Astrocyte of the cerebellum (primary cell): ENCODE measurements around the gene STAT1.
A peak's percentile ranks its signal among the peaks of the same experiment; 100 is the strongest.

Experiments used
- DNase-seq: peaks from one replicate; pipeline ENCODE4 v3.0.0-alpha.2; 2011; ENCODE audit warnings: low read depth
- H3K4me3 ChIP-seq: 2 replicates; pipeline ENCODE4 v1.5.1; 2011; ENCODE audit warnings: mild to moderate bottlenecking, low read depth, low read length, moderate library complexity
- in situ Hi-C: cut with HindIII; loops from 2 replicates; pipeline ENCODE4 v1.10.0; 2017; ENCODE audit warnings: low sequenced_read_pairs
- TF ChIP-seq, protein P1 (sequence below): IDR thresholded peaks from 2 replicates; pipeline ENCODE4 v1.5.1; 2012; ENCODE audit warnings: low read length, low read depth, moderate library complexity, mild to moderate bottlenecking; ENCODE audit errors: missing control alignments

The STAT1 gene

DNA sequence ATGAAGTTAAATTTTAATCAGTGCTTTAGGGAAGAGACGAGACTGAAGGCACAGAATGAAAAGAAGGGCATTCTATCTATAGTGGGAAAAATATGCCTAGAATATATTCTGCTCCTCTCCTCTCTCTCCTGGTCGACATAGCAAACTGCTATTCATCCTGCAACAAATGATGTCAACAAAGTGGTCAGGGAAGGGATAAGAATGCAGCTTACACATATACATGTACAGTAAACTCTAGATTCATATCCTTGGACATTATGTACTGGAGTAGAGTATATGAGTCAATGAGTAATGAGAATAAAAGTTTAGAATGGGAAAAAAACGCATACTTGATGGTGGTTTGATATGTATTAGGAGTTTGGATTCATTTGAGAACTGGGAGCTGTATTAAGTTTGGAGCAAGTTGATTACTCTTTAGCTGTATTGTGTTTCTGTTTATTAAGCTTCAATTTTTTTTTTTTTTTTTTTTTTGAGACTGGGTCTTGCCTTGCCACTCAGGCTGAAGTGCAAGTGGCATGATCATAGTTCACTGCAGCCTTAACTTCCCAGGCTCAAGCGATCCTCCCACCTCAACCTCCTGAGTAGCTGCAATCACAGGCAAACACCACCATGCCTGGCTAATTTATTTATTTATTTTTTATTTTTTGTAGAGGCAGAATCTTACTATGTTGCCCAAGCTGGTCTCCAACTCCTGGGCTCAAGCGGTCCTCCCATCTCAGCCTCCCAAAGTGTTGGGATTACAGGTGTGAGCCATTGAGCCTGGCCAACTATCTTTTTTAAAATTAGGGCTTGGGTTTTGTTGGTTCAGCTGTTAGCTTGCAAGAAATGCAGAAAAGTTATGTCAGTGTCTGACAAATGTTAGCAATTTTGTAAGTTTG lies 53.8 kb downstream of the STAT1 start:
- H3K4me3 ChIP-seq = no peak overlapping the region
- DNase-seq = no peak
- TF ChIP-seq, protein P1, sequence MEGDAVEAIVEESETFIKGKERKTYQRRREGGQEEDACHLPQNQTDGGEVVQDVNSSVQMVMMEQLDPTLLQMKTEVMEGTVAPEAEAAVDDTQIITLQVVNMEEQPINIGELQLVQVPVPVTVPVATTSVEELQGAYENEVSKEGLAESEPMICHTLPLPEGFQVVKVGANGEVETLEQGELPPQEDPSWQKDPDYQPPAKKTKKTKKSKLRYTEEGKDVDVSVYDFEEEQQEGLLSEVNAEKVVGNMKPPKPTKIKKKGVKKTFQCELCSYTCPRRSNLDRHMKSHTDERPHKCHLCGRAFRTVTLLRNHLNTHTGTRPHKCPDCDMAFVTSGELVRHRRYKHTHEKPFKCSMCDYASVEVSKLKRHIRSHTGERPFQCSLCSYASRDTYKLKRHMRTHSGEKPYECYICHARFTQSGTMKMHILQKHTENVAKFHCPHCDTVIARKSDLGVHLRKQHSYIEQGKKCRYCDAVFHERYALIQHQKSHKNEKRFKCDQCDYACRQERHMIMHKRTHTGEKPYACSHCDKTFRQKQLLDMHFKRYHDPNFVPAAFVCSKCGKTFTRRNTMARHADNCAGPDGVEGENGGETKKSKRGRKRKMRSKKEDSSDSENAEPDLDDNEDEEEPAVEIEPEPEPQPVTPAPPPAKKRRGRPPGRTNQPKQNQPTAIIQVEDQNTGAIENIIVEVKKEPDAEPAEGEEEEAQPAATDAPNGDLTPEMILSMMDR = no peak
- in situ Hi-C loops = no loop called here

DNA sequence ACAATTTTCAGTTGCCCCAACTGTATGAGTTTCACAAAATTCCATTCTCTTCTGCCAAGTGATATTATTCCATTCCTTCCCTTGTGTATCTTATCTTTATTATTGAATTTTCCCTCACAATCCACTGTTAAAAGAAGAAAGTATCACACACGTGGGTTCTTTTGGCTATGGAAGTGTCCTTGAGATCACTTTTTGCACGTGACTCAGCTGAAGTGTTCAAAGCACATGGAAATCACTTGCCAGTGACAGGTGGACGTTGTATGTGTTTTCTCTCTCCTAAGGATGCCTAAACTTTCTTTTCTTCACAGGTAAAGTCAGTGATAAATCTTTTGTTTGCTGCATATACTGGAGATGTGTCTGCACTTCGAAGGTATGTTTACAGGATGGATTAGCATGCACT lies 60.7 kb downstream of the STAT1 start:
- in situ Hi-C loops = no loop called here
- TF ChIP-seq, protein P1 = no peak
- no peak for DNase-seq

DNA sequence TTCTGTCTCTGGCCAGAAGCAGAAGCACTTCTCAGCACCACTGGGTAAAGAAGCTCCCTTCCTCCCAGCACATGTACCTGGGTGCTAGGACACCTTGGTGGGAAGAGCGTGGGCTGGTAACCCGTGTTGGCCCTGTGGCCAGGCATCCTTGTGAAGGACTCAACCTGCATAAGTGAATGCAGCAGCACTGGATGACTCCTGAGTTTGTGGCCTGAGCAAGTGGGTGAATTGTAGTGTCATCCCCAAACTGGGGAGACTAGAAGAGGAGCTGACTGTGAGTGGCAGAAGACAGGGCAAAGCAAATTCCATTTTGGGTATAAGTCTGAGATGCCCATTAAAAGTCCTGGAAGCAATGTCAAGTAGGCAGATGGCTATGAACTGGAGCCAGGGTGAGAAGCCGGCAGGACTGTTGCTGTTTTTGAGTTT lies 63.4 kb downstream of the STAT1 start:
- TF ChIP-seq, protein P1 = no peak
- in situ Hi-C loops = no loop called here
- H3K4me3 ChIP-seq = no peak overlapping the region
- DNase-seq = no peak

More for the DNA sequence above, 60.7 kb downstream of the STAT1 start:
- no peak overlapping the region for H3K4me3 ChIP-seq

DNA sequence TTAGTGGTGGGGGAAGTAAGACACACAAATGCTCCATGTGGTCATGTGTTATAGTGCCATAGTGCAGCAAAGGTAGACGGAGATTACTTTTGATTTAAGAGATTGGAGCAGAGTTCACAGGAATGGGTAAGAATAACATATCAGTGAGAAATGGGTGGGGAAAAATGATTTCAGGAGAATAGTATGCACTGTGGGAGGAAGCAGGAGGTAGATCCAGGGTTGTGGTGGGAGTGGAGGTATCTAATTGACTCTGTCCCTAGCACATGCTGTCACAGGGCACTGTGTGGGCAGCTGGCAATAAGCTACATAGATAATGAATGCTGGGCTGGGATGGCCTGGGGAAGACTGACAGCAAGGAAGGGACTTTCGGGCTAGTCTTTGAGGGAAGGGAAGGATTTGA lies 65.3 kb downstream of the STAT1 start:
- in situ Hi-C loops = no loop called here
- peak; percentile 26 for DNase-seq

DNA sequence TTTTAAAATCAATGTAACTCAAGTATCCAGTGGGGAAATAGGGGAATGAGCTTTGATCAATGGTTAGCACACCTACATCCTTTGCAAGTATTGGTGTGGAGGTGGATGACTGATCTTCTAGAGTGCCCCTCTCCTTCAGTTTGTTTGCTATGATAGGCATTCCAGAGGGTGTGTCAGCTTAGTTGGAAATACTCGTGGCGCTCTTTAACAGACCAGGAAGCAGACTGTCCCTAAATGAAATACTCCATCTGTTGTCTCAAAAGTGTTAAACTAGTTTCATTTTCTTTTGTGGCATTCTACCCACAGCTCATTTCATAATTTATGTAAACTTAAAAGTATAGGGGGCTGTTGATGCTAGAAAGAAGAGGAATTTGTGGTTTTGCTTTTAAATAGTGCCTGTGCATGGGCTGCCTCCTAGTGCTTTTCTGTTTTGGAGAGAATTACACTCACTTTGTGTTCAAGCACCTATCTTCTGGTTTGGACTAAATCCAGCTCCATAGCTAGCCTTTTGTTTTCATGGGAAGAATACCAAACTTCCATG lies 66.2 kb downstream of the STAT1 start:
- no peak overlapping the region for H3K4me3 ChIP-seq
- TF ChIP-seq, protein P1 = peak; percentile 43
- in situ Hi-C loops = no loop called here
- DNase-seq = peak; percentile 93

More for the DNA sequence above, 65.3 kb downstream of the STAT1 start:
- H3K4me3 ChIP-seq = no peak overlapping the region
- TF ChIP-seq, protein P1 = no peak

DNA sequence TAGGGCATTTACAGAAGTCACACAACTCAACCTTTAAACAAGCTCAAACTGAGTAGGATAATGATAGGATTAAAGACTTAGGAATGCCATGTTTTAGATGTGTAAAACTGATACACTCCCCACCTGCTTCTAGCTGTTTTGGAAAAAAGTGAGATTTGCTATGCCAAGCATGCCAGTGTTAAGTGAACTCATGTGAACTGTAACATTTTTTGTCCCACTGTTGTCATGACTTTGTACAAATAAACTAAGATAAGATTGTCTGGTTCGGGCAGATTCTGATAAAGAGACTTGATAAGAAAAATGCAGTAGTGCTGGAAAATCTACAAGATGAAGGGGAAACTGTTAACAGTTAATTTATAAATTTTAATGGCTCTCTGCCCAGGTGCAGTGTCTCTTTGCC lies 66.8 kb downstream of the STAT1 start:
- DNase-seq = no peak
- TF ChIP-seq, protein P1 = no peak
- no peak overlapping the region for H3K4me3 ChIP-seq
- in situ Hi-C loops = no loop called here
